IMR-90 (cell line): ENCODE results near the gene MSI2. TPM values are rescaled to one million over a fixed set of nuclear protein-coding genes. Genes with fewer than 3 reads are reported as not detected.

Experiments used
- ATAC-seq: fragments of 200-7000 bp; cut with Tn5 transposase; 2 replicates; pipeline ENCODE4 v1.9.1; 2020; ENCODE audit warnings: low read depth, mild to moderate bottlenecking, moderate library complexity
- BruUV-seq: library from RNA; stranded (reverse); fragments of 400-500 nt; replicated peaks from 2 replicates; lab custom pipeline; 2021; lab: Mats Ljungman, UMichigan
- CTCF ChIA-PET: fragments of 300-600 bp; formaldehyde crosslinking; extraction: SDS; loops from one replicate; lab custom pipeline; 2021; ENCODE audit warnings: antibody characterized with exemption; lab: Yijun Ruan, JAX
- POLR2A ChIA-PET: fragments of 300-600 bp; sonication (Branson Sonifier 250); formaldehyde crosslinking; loops from one replicate; lab custom pipeline; 2022; ENCODE audit warnings: antibody characterized with exemption; ENCODE audit not compliant: unreplicated experiment; lab: Charles Lee
- DNase-seq: peaks from one replicate; pipeline ENCODE4 v3.0.0; 2013
- H2AFZ ChIP-seq: replicated peaks from 2 replicates; pipeline ENCODE3; 2013; ENCODE audit warnings: low read length, mild to moderate bottlenecking; ENCODE audit not compliant: poor library complexity
- H2AK5ac ChIP-seq: 2 replicates; pipeline ENCODE4 v1.6.1; 2013; ENCODE audit warnings: low read depth, low read length, inconsistent platforms
- H2AK9ac ChIP-seq: replicated peaks from 2 replicates; pipeline ENCODE3; 2013; ENCODE audit warnings: mild to moderate bottlenecking, low read depth, low read length, moderate library complexity; ENCODE audit not compliant: poor library complexity
- H2BK120ac ChIP-seq: 2 replicates; pipeline ENCODE4 v1.6.1; 2013; ENCODE audit warnings: low read depth, low read length, inconsistent platforms
- H2BK15ac ChIP-seq: 3 replicates; pipeline ENCODE4 v1.6.1; 2013; ENCODE audit warnings: low read depth, low read length, inconsistent platforms
- H2BK20ac ChIP-seq: 2 replicates; pipeline ENCODE4 v1.6.1; 2013; ENCODE audit warnings: low read depth, mild to moderate bottlenecking, inconsistent platforms, low read length, moderate library complexity
- H2BK5ac ChIP-seq: 2 replicates; pipeline ENCODE4 v1.6.1; 2013; ENCODE audit warnings: mild to moderate bottlenecking, low read depth, low read length, inconsistent platforms; ENCODE audit not compliant: poor library complexity, severe bottlenecking
- H3K14ac ChIP-seq: replicated peaks from 2 replicates; pipeline ENCODE4 v1.6.1; 2013; ENCODE audit warnings: low read depth, low read length, inconsistent platforms
- H3K18ac ChIP-seq: 2 replicates; pipeline ENCODE4 v1.6.1; 2013; ENCODE audit warnings: low read depth, low read length, control low read depth
- H3K23ac ChIP-seq: 2 replicates; pipeline ENCODE4 v1.6.1; 2013; ENCODE audit warnings: low read depth, low read length, inconsistent platforms
- H3K27ac ChIP-seq: 2 replicates; pipeline ENCODE4 v1.5.1; 2013; ENCODE audit warnings: mild to moderate bottlenecking, control low read depth, low read length; ENCODE audit not compliant: insufficient read depth
- H3K27me3 ChIP-seq: 2 replicates; pipeline ENCODE4 v1.6.1; 2013; ENCODE audit warnings: low read length; ENCODE audit not compliant: control insufficient read depth, insufficient read depth
- H3K36me3 ChIP-seq: 2 replicates; pipeline ENCODE4 v1.6.1; 2013; ENCODE audit warnings: low read length, mixed read lengths; ENCODE audit not compliant: control insufficient read depth, insufficient read depth
- H3K4ac ChIP-seq: 2 replicates; pipeline ENCODE4 v1.6.1; 2013; ENCODE audit warnings: low read depth, low read length, inconsistent platforms
- H3K4me1 ChIP-seq: 2 replicates; pipeline ENCODE4 v1.6.1; 2013; ENCODE audit warnings: low read length, mixed read lengths; ENCODE audit not compliant: control insufficient read depth, insufficient read depth
- H3K4me2 ChIP-seq: 2 replicates; pipeline ENCODE4 v1.6.1; 2013; ENCODE audit warnings: low read depth, mild to moderate bottlenecking, control low read depth, low read length, moderate library complexity
- H3K4me3 ChIP-seq: 2 replicates; pipeline ENCODE4 v1.5.1; 2013; ENCODE audit warnings: low read depth, mild to moderate bottlenecking, control low read depth, low read length, moderate library complexity; ENCODE audit not compliant: insufficient read depth
- H3K56ac ChIP-seq: 2 replicates; pipeline ENCODE4 v1.6.1; 2013; ENCODE audit warnings: low read length, inconsistent platforms; ENCODE audit not compliant: insufficient read depth; ENCODE audit errors: extremely low read depth
- H3K79me1 ChIP-seq, 2 experiments: 2 replicates each; pipeline ENCODE4 v1.6.1; 2013; ENCODE audit warnings: low read length in 2 of 2, inconsistent platforms in 1 of 2, low read depth in 1 of 2
- H3K9ac ChIP-seq: 2 replicates; pipeline ENCODE4 v1.6.1; 2013; ENCODE audit warnings: low read depth, low read length, control low read depth
- H3K9me1 ChIP-seq: 2 replicates; pipeline ENCODE4 v1.6.1; 2013; ENCODE audit warnings: low read length, inconsistent platforms; ENCODE audit not compliant: insufficient read depth
- H3K9me3 ChIP-seq: 2 replicates; pipeline ENCODE4 v1.6.1; 2013; ENCODE audit warnings: low read length; ENCODE audit not compliant: control insufficient read depth, insufficient read depth
- H4K20me1 ChIP-seq: 2 replicates; pipeline ENCODE4 v1.6.1; 2013; ENCODE audit warnings: low read length, inconsistent platforms; ENCODE audit not compliant: insufficient read depth
- H4K5ac ChIP-seq: 2 replicates; pipeline ENCODE4 v1.6.1; 2013; ENCODE audit warnings: mild to moderate bottlenecking, low read depth, low read length, control low read depth
- H4K8ac ChIP-seq, 2 experiments: 2 replicates each; pipeline ENCODE4 v1.6.1; 2013; ENCODE audit warnings: low read depth in 2 of 2, low read length in 2 of 2, control low read depth in 1 of 2, inconsistent platforms in 1 of 2
- H4K91ac ChIP-seq: 2 replicates; pipeline ENCODE4 v1.6.1; 2013; ENCODE audit warnings: low read depth, low read length, inconsistent platforms; ENCODE audit not compliant: insufficient read depth
- BHLHE40 ChIP-seq: fragments of 150-350 bp; IDR thresholded peaks from 2 replicates; pipeline ENCODE4 v1.6.1; 2016; ENCODE audit warnings: mild to moderate bottlenecking, low read depth, low read length
- CEBPB ChIP-seq: IDR thresholded peaks from 2 replicates; pipeline ENCODE4 v1.6.1; 2012; ENCODE audit warnings: low read depth, low read length, improper control_type of control experiment
- CHD1 ChIP-seq: IDR thresholded peaks from 2 replicates; pipeline ENCODE4 v1.6.1; 2012; ENCODE audit warnings: low read depth, low read length, improper control_type of control experiment
- CTCF ChIP-seq: conservative IDR thresholded peaks from 2 replicates; pipeline ENCODE4 v1.5.1; 2012; ENCODE audit warnings: mild to moderate bottlenecking, low read depth, low read length, improper control_type of control experiment
- ELK1 ChIP-seq: fragments of 150-350 bp; IDR thresholded peaks from 2 replicates; pipeline ENCODE4 v1.6.1; 2016; ENCODE audit warnings: low read depth, mild to moderate bottlenecking, low read length, moderate library complexity, borderline replicate concordance
- FOS ChIP-seq: fragments of 150-350 bp; IDR thresholded peaks from 2 replicates; pipeline ENCODE4 v1.6.1; 2016; ENCODE audit warnings: low read depth, low read length
- MAFK ChIP-seq: IDR thresholded peaks from 2 replicates; pipeline ENCODE4 v1.6.1; 2012; ENCODE audit warnings: low read depth, low read length, improper control_type of control experiment
- MAZ ChIP-seq: IDR thresholded peaks from 2 replicates; pipeline ENCODE4 v1.6.1; 2012; ENCODE audit warnings: low read depth, mild to moderate bottlenecking, low read length, improper control_type of control experiment, moderate library complexity, borderline replicate concordance
- MXI1 ChIP-seq: IDR thresholded peaks from 2 replicates; pipeline ENCODE4 v1.6.1; 2012; ENCODE audit warnings: low read depth, mild to moderate bottlenecking, low read length, moderate library complexity, borderline replicate concordance
- NFE2L2 ChIP-seq: fragments of 150-350 bp; IDR thresholded peaks from 2 replicates; pipeline ENCODE4 v1.6.1; 2016; ENCODE audit warnings: low read depth, mild to moderate bottlenecking, low read length
- POLR2A ChIP-seq: IDR thresholded peaks from 2 replicates; pipeline ENCODE4 v1.6.1; 2012; ENCODE audit warnings: mild to moderate bottlenecking, low read depth, low read length
- RAD21 ChIP-seq: IDR thresholded peaks from 2 replicates; pipeline ENCODE4 v1.6.1; 2012; ENCODE audit warnings: low read length, improper control_type of control experiment
- RCOR1 ChIP-seq: IDR thresholded peaks from 2 replicates; pipeline ENCODE4 v1.6.1; 2012; ENCODE audit warnings: mild to moderate bottlenecking, low read length, improper control_type of control experiment; ENCODE audit not compliant: insufficient replicate concordance
- RFX5 ChIP-seq: IDR thresholded peaks from 2 replicates; pipeline ENCODE4 v1.8.0; 2012; ENCODE audit warnings: low read depth, mild to moderate bottlenecking, low read length, moderate library complexity
- SMC3 ChIP-seq: fragments of 150-350 bp; IDR thresholded peaks from 2 replicates; pipeline ENCODE4 v1.6.1; 2016; ENCODE audit warnings: low read depth, mild to moderate bottlenecking, antibody characterized with exemption, low read length, moderate library complexity
- USF2 ChIP-seq: fragments of 150-350 bp; IDR thresholded peaks from 2 replicates; pipeline ENCODE4 v1.6.1; 2017; ENCODE audit warnings: mild to moderate bottlenecking, antibody characterized with exemption, low read length, low read depth
- WGBS, 2 experiments: methylation state at CpG; one replicate each; pipeline versions ENCODE4 v1.1.5 to v1.1.7; 2013; ENCODE audit warnings: missing lambda C conversion rate in 2 of 2; ENCODE audit not compliant: insufficient read length in 1 of 2; ENCODE audit errors: extremely low coverage in 2 of 2; 5-methylcytosine and 5-hydroxymethylcytosine counted together
- dilution Hi-C: fragments of 300-500 bp; cut with HindIII; formaldehyde crosslinking; loops from one replicate; pipeline ENCODE4 v1.14.3; 2018; ENCODE audit warnings: low sequenced_read_pairs; ENCODE audit not compliant: unreplicated experiment
- in situ Hi-C: fragments of 300-500 bp; cut with MboI; formaldehyde crosslinking; loops from 3 replicates; pipeline ENCODE4 v1.14.3; 2019; ENCODE audit warnings: low sequenced_read_pairs, inconsistent platforms, mixed read lengths
- intact Hi-C: fragments of 100-400 bp; cut with micrococcal nuclease; formaldehyde crosslinking; loops from 2 replicates; pipeline ENCODE4 v1.10.0; 2022
- polyA plus RNA-seq, 3 experiments: library from polyadenylated mRNA; depleted of rRNA; stranded (reverse); fragments of >200 nt; gene quantifications; 2 replicates each; pipeline ENCODE4 v1.2.3, GENCODE V29; 2012; ENCODE audit warnings: low replicate concordance in 1 of 3
- total RNA-seq: library from RNA; depleted of rRNA; stranded (reverse); fragments of >200 nt; gene quantifications from 2 replicates; pipeline ENCODE4 v1.2.3, GENCODE V29; 2012

The MSI2 gene
- total and polyA plus RNA-seq, 2 of the 4 experiments (the other 2 are of a cell fraction) = 13.0 to 16.0 TPM

- DNase-seq = no peak
- H3K9me1 ChIP-seq = peaks cover 8% of the 10 kb centered on the region; the same call in 1 of the 2 replicates
- peaks cover 5% of the 10 kb centered on the region; the same call in 1 of the 2 replicates for H4K20me1 ChIP-seq
- no peak overlapping the region for H2BK120ac ChIP-seq
- no peak overlapping the region for H2AK5ac ChIP-seq
- no CpG with 5 or more reads among the region's 2 CpGs for WGBS, 2 experiments
- H3K14ac ChIP-seq = no peak overlapping the region
- no peak overlapping the region for H4K8ac ChIP-seq
- no peak overlapping the region for H2BK20ac ChIP-seq
- H4K91ac ChIP-seq = no peak overlapping the region
- no peak overlapping the region for H2AK9ac ChIP-seq
- in situ Hi-C loops = no loop called here
- no peaks in the 10 kb centered on the region for H3K9me3 ChIP-seq
- no peak overlapping the region for H3K56ac ChIP-seq
- no peak for ATAC-seq
- no peak overlapping the region for H3K18ac ChIP-seq
- TF ChIP-seq RFX5 (no peak), CHD1 (no peak), POLR2A (no peak), ELK1 (no peak), SMC3 (no peak), BHLHE40 (no peak), MAZ (no peak), USF2 (no peak), CEBPB (no peak), MXI1 (no peak), FOS (no peak), MAFK (no peak), CTCF (no peak), NFE2L2 (no peak), RAD21 (no peak), RCOR1 (no peak)
- no peak overlapping the region for H3K4ac ChIP-seq
- H2BK5ac ChIP-seq = no peak overlapping the region
- peaks cover 2% of the 10 kb centered on the region; the same call in 1 of the 2 replicates for H3K36me3 ChIP-seq
- dilution Hi-C loops = no loop called here
- H3K27ac ChIP-seq = no peak overlapping the region
- CTCF ChIA-PET = no interaction called here
- H3K27me3 ChIP-seq = no peaks in the 10 kb centered on the region
- peaks cover 0 to 10% of the 10 kb centered on the region in 2 experiments; a peak in 3 of 4 replicates for H3K79me1 ChIP-seq
- no peak overlapping the region for H3K4me3 ChIP-seq
- H2BK15ac ChIP-seq = no peak overlapping the region
- no peak overlapping the region for H2AFZ ChIP-seq
- 0 out of 2 replicates have a peak, but pooled peaks cover 2% of the 10 kb centered on the region for H3K4me1 ChIP-seq
- H3K9ac ChIP-seq = no peak overlapping the region
- no TSS peak for BruUV-seq
- POLR2A ChIA-PET = no interaction called here
- H3K23ac ChIP-seq = no peak overlapping the region
- H3K4me2 ChIP-seq = no peak overlapping the region
- H4K5ac ChIP-seq = no peak overlapping the region
- intact Hi-C loops = no loop called here
These were observed 70.0 kb downstream of the MSI2 start for GRCh38 chr17:57326336-57326735.
